Glutamatergic neuron (in vitro differentiated cells): Measurements from ENCODE around the gene ZMIZ1. TPM values are rescaled to one million over a fixed set of nuclear protein-coding genes. Genes with fewer than 3 reads are reported as not detected.

Experiments
- DNase-seq: peaks from one replicate; pipeline ENCODE4 v3.0.0; 2022
- H3K27ac Mint-ChIP-seq: one replicate; pipeline ENCODE4 v1.8.0; 2020; ENCODE audit warnings: mild to moderate bottlenecking, mixed read lengths, inconsistent platforms; ENCODE audit not compliant: unreplicated experiment
- H3K27me3 Mint-ChIP-seq: one replicate; pipeline ENCODE4 v1.8.0; 2020; ENCODE audit warnings: mild to moderate bottlenecking, moderate library complexity, mixed read lengths, inconsistent platforms; ENCODE audit not compliant: unreplicated experiment
- H3K36me3 Mint-ChIP-seq: one replicate; pipeline ENCODE4 v1.8.0; 2020; ENCODE audit warnings: mild to moderate bottlenecking, mixed read lengths, inconsistent platforms; ENCODE audit not compliant: unreplicated experiment
- H3K4me1 Mint-ChIP-seq: one replicate; pipeline ENCODE4 v1.8.0; 2020; ENCODE audit warnings: mild to moderate bottlenecking, low read depth, mixed read lengths, inconsistent platforms; ENCODE audit not compliant: unreplicated experiment
- H3K4me3 Mint-ChIP-seq: one replicate; pipeline ENCODE4 v1.8.0; 2020; ENCODE audit warnings: mild to moderate bottlenecking, mixed read lengths, inconsistent platforms; ENCODE audit not compliant: unreplicated experiment
- H3K9me3 Mint-ChIP-seq: one replicate; pipeline ENCODE4 v1.8.0; 2020; ENCODE audit warnings: mild to moderate bottlenecking, moderate library complexity, mixed read lengths, inconsistent platforms; ENCODE audit not compliant: unreplicated experiment
- total RNA-seq: library from RNA; stranded (reverse); fragmentation: NEBNext Ultra II Directional; extraction: Animal tissue kit (Norgen Biotek cat#: 25700); gene quantifications from one replicate; pipeline ENCODE4 v1.2.1, GENCODE V29; 2021; ENCODE audit not compliant: unreplicated experiment
- TF ChIP-seq, protein P1 (sequence below): fragments of 200-600 bp; sonication (generic); IDR thresholded peaks from one replicate; pipeline ENCODE4 v1.5.0; 2021; ENCODE audit not compliant: partially characterized antibody, unreplicated experiment

Gene ZMIZ1
- total RNA-seq, 1 donor from 2014 or later: 230 TPM

- DNase-seq: no peak
- peak overlapping the region; percentile 96 for H3K4me3 Mint-ChIP-seq
- no peaks in the 10 kb centered on the region for H3K36me3 Mint-ChIP-seq
- H3K9me3 Mint-ChIP-seq: peaks cover 12% of the 10 kb centered on the region
- peak overlapping the region; percentile 59 for H3K27ac Mint-ChIP-seq
- TF ChIP-seq, protein P1, sequence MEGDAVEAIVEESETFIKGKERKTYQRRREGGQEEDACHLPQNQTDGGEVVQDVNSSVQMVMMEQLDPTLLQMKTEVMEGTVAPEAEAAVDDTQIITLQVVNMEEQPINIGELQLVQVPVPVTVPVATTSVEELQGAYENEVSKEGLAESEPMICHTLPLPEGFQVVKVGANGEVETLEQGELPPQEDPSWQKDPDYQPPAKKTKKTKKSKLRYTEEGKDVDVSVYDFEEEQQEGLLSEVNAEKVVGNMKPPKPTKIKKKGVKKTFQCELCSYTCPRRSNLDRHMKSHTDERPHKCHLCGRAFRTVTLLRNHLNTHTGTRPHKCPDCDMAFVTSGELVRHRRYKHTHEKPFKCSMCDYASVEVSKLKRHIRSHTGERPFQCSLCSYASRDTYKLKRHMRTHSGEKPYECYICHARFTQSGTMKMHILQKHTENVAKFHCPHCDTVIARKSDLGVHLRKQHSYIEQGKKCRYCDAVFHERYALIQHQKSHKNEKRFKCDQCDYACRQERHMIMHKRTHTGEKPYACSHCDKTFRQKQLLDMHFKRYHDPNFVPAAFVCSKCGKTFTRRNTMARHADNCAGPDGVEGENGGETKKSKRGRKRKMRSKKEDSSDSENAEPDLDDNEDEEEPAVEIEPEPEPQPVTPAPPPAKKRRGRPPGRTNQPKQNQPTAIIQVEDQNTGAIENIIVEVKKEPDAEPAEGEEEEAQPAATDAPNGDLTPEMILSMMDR: no peak
- peaks cover 28% of the 10 kb centered on the region for H3K27me3 Mint-ChIP-seq
- peaks cover 41% of the 10 kb centered on the region for H3K4me1 Mint-ChIP-seq
These were observed 3.3 kb downstream of the ZMIZ1 start for GRCh38 chr10:79072041-79072441.

DNA sequence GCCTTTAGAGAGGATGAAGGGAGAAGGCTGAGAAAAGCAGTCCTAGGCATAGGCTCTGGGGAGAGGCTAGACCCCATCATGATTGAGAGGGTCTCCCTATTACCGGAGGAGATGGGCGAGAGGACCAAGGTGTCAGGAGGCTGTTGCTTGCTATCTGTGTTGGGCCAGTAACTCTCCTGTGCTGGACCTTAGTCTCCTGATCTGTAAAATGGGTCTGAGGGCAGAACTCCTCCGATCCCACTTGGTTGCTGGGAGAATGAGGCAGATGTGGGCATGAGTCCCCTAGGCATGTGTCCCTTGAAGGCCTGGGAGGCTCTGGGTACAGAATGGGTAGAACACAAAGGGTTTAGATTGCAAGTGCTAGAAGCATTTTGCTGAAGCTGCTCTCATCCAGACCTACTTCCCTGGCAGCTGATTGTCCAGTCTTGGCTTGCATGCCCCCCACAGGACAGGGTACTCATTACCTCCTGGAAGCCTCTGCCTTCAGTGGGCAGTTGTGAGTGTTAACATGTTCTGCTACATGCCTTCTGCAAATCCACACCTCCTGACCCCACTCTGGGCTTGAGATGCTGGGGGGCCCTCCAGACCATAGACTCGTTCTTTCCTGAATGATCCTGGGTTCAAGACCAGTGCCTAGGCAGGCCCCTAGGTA lies 4.4 kb downstream of the ZMIZ1 start:
- H3K4me3 Mint-ChIP-seq: peak overlapping the region; percentile 96
- DNase-seq: no peak

DNA sequence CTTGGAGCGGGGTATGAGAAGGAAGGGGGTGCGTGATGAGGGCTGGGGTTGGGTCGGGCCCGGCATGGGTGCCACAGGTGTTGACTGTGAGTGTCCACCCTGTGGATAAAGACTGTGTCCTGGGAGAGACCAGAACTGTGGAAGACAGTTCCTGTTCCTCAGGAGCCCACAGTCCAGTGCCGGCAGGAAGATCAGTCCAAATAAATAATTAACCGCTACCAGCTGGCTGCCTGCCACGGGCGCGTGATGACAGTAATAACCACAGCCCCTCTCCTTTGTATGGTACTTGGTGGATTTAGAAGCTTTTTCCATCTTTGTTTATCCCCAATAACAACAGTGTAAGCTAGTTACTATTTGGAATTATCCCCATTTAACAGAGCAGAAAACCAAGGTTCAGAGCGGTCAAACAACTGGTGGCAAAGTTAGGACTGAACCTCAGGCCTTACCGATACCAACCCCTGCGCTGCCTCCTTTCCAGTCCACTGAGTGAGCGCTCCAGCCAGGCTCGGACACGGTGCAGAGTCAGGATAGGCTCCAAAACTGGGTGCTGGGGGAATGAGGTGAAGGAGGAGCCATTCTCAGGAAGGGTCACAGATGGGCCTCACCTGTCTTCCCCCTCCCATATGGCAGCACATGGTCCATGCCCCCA lies 5.1 kb downstream of the ZMIZ1 start:
- Mint-ChIP-seq H3K4me3 (peak overlapping the region; percentile 46), H3K4me1 (peaks cover 42% of the 10 kb centered on the region)

More for the DNA sequence above, 4.4 kb downstream of the ZMIZ1 start:
- TF ChIP-seq, protein P1: no peak
- no peak overlapping the region for H3K27ac Mint-ChIP-seq
- H3K9me3 Mint-ChIP-seq: peaks cover 12% of the 10 kb centered on the region
- no peaks in the 10 kb centered on the region for H3K36me3 Mint-ChIP-seq
- H3K27me3 Mint-ChIP-seq: peaks cover 23% of the 10 kb centered on the region
- peaks cover 39% of the 10 kb centered on the region for H3K4me1 Mint-ChIP-seq

DNA sequence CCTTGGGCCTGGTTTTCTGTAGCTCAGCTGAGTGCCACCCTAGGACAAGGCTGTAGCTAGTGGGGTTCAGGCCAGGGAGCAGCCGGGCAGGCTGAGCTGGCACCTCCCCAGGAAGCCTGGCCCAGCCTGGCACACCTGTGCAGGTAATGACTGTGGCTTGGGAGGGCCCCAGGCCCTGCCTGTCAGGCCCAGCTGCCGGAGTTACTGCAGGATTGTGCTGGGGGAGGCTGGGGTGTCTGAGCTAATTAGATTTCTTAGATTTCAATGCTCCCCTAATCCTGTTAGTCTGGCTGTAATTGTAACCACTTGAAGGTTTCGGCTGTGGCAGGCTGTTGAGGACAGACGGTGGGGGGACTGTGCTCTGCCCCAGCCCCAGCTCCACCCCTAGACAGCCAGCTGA lies 6.0 kb downstream of the ZMIZ1 start:
- peaks cover 14% of the 10 kb centered on the region for H3K9me3 Mint-ChIP-seq

More for the DNA sequence above, 5.1 kb downstream of the ZMIZ1 start:
- Mint-ChIP-seq H3K36me3 (no peaks in the 10 kb centered on the region), H3K27me3 (peaks cover 28% of the 10 kb centered on the region), H3K27ac (no peak overlapping the region), H3K9me3 (peaks cover 13% of the 10 kb centered on the region)
- TF ChIP-seq, protein P1: no peak
- no peak for DNase-seq

More for the DNA sequence above, 6.0 kb downstream of the ZMIZ1 start:
- peaks cover 25% of the 10 kb centered on the region for H3K27me3 Mint-ChIP-seq
- peaks cover 48% of the 10 kb centered on the region for H3K4me1 Mint-ChIP-seq
- H3K36me3 Mint-ChIP-seq: no peaks in the 10 kb centered on the region
- H3K27ac Mint-ChIP-seq: peak overlapping the region; percentile 55
- H3K4me3 Mint-ChIP-seq: no peak overlapping the region
- TF ChIP-seq, protein P1: no peak
- no peak for DNase-seq
